Right lobe of liver (tissue), 4 donors: Measurements from ENCODE around the gene TMEM39B.

Source experiments
- POLR2A ChIP-seq: fragments of 450-650 bp; IDR thresholded peaks from one replicate; pipeline ENCODE4 v1.6.1; 2017; ENCODE audit warnings: antibody characterized with exemption, mild to moderate bottlenecking
- TF ChIP-seq, protein P1 (sequence below), 4 donors: fragments of 200-600 bp in 3 of 4; fragments of 450-650 bp in 1 of 4; IDR thresholded peaks; one replicate each; pipeline versions ENCODE4 v1.5.1 to v1.8.0; 2016 to 2022; ENCODE audit warnings: antibody characterized with exemption in 4 of 4, mild to moderate bottlenecking in 2 of 4
- donor health status: DM: no; HTN: no; CAD: no.
- donor health status: DM: no; HTN: no; CAD: no.
- donor health status: DM: no; HTN: yes; CAD: no.

- TF ChIP-seq, protein P1, sequence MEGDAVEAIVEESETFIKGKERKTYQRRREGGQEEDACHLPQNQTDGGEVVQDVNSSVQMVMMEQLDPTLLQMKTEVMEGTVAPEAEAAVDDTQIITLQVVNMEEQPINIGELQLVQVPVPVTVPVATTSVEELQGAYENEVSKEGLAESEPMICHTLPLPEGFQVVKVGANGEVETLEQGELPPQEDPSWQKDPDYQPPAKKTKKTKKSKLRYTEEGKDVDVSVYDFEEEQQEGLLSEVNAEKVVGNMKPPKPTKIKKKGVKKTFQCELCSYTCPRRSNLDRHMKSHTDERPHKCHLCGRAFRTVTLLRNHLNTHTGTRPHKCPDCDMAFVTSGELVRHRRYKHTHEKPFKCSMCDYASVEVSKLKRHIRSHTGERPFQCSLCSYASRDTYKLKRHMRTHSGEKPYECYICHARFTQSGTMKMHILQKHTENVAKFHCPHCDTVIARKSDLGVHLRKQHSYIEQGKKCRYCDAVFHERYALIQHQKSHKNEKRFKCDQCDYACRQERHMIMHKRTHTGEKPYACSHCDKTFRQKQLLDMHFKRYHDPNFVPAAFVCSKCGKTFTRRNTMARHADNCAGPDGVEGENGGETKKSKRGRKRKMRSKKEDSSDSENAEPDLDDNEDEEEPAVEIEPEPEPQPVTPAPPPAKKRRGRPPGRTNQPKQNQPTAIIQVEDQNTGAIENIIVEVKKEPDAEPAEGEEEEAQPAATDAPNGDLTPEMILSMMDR (IDR thresholded peaks at IDR 0.05) = no peak
- no peak for TF ChIP-seq POLR2A
Measured at GRCh38 chr1:32055416-32055815, 17.3 kb upstream of the TMEM39B start.
